Esophagus muscularis mucosa (tissue), 4 donors: ENCODE measurements around the gene TSGA10. TPM values are rescaled to one million over a fixed set of nuclear protein-coding genes. Genes with fewer than 3 reads are reported as not detected.

Source experiments
- DNase-seq: peaks from one replicate; pipeline ENCODE4 v3.0.0-alpha.2; 2017; ENCODE audit errors: extremely low spot score
- H3K27ac ChIP-seq, 4 donors: fragments of 200-600 bp; sonication (generic); replicated peaks in 1 of 4; 1 replicate in 3 of 4; 2 replicates in 1 of 4; pipeline ENCODE4 v1.5.1; 2016 to 2019; ENCODE audit warnings: mild to moderate bottlenecking in 1 of 4
- H3K27me3 ChIP-seq, 4 donors: fragments of 200-600 bp; sonication (generic); one replicate each; pipeline versions ENCODE4 v1.5.1 to v1.6.0; 2016 to 2019
- H3K36me3 ChIP-seq, 4 donors: fragments of 200-600 bp; sonication (generic); one replicate each; pipeline ENCODE4 v1.5.1; 2016 to 2019
- H3K4me1 ChIP-seq, 4 donors: fragments of 200-600 bp; sonication (generic); one replicate each; pipeline ENCODE4 v1.5.1; 2016 to 2019
- H3K4me3 ChIP-seq, 4 donors: fragments of 200-600 bp; sonication (generic); 1 replicate in 2 of 4; 2 replicates in 2 of 4; pipeline ENCODE4 v1.5.1; 2016 to 2019; ENCODE audit warnings: mild to moderate bottlenecking in 4 of 4, moderate library complexity in 1 of 4
- H3K9me3 ChIP-seq, 4 donors: fragments of 200-600 bp; sonication (generic); 1 replicate in 3 of 4; 2 replicates in 1 of 4; pipeline ENCODE4 v1.5.1; 2016 to 2019
- CTCF ChIP-seq, 3 experiments: fragments of 200-600 bp in 2 of 3; fragments of 450-650 bp in 1 of 3; sonication (generic) in 2 of 3; IDR thresholded peaks; one replicate each; pipeline ENCODE4 v1.5.1; 2017 to 2019; ENCODE audit warnings: antibody characterized with exemption in 3 of 3, mild to moderate bottlenecking in 2 of 3, moderate library complexity in 1 of 3
- EP300 ChIP-seq: sonication (generic); formaldehyde crosslinking; IDR thresholded peaks from one replicate; pipeline ENCODE4 v1.6.1; 2017; ENCODE audit warnings: antibody characterized with exemption
- POLR2A ChIP-seq: fragments of 450-650 bp; IDR thresholded peaks from one replicate; pipeline ENCODE4 v1.6.1; 2017; ENCODE audit warnings: antibody characterized with exemption, moderate library complexity, mild to moderate bottlenecking, low read depth
- POLR2AphosphoS5 ChIP-seq, 2 donors: sonication (generic); formaldehyde crosslinking; IDR thresholded peaks; one replicate each; pipeline ENCODE4 v1.6.1; 2017; ENCODE audit warnings: antibody characterized with exemption in 2 of 2
- WGBS: methylation state at CpG from one replicate; pipeline ENCODE4 v1.1.5; 2018; 5-methylcytosine and 5-hydroxymethylcytosine counted together
- intact Hi-C: fragments of 100-400 bp; cut with DNase I; formaldehyde crosslinking; loops from one replicate; pipeline ENCODE4 v1.15.1; 2023
- total RNA-seq, 4 donors: library from RNA; depleted of rRNA; stranded (reverse); fragments of >200 nt; gene quantifications; one replicate each; pipeline versions ENCODE4 v1.1.0 to v1.2.1, GENCODE V29; 2016

The TSGA10 gene
- total RNA-seq, 4 donors from 2014 or later: 1.1 to 4.4 (median 2.0) TPM

- Histone ChIP-seq H3K36me3 (no peaks in the 10 kb centered on the region), H3K27ac (no peak overlapping the region), H3K27me3 (peaks cover 0 to 4% (median 0%) of the 10 kb centered on the region in 4 donors), H3K4me1 (no peaks in the 10 kb centered on the region), H3K9me3 (no peaks in the 10 kb centered on the region), H3K4me3 (no peak overlapping the region)
- TF ChIP-seq POLR2AphosphoS5 (IDR thresholded peaks at IDR 0.05) (no peak), EP300 (no peak), POLR2A (no peak), CTCF (IDR thresholded peaks at IDR 0.05) (no peak)
- intact Hi-C loops: no loop called here
- no peak for DNase-seq
- 80% methylated on average over 2 of the region's 2 CpGs for WGBS
Observed at GRCh38 chr2:99111236-99111635, 43.5 kb downstream of the TSGA10 start.

DNA sequence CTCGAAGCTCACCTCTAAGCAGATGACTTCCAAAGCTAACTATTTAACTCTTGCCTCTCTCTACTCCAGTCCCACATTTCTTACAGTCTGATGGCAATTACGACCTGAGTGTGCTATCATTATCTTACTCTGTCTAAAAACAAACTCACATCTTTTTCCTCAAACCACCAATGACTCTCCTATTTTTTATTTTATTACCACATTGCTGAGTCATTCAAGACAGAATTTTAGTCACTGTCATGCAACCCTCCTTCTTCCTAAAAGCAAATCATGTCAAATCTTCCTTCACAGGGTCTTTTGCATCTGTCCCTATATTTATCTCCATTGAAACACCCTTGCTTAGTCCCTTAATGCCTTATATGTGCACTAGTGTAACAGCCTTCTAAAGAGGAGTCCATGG, 47.8 kb downstream of the TSGA10 start:
- H3K27me3 ChIP-seq: peaks cover 0 to 4% (median 0%) of the 10 kb centered on the region in 4 donors
- intact Hi-C loops: no loop called here
- TF ChIP-seq CTCF (IDR thresholded peaks at IDR 0.05): no peak
- no peak for TF ChIP-seq EP300
- no peak for TF ChIP-seq POLR2AphosphoS5 (IDR thresholded peaks at IDR 0.05)
- TF ChIP-seq POLR2A: no peak
- H3K4me3 ChIP-seq: no peak overlapping the region
- DNase-seq: no peak
- WGBS: 50% methylated on average over 2 of the region's 2 CpGs
- no peaks in the 10 kb centered on the region for H3K36me3 ChIP-seq
- H3K27ac ChIP-seq: no peak overlapping the region
- H3K9me3 ChIP-seq: no peaks in the 10 kb centered on the region
- no peaks in the 10 kb centered on the region for H3K4me1 ChIP-seq

DNA sequence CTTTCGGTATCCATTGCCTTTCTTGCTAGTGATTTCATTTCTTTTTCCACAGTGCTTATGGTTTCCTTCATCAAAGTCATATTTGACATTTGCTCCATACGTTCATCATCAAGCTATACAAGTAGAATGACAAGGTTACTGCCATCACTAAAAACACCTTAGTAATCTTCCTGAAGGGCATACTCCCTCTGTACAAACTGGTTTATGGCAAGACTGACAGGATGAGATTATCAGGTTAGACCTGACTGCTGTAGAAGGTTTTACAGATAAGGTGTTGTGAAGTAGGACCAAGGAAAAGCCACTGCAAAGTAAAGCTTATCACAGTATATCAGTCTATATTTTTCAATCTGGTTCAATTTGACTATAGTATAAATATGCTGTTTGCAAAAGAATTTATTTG, 50.7 kb downstream of the TSGA10 start:
- no peaks in the 10 kb centered on the region for H3K27me3 ChIP-seq
- 79% methylated on average over 2 of the region's 2 CpGs for WGBS
- no peak for TF ChIP-seq POLR2A
- no peak for TF ChIP-seq POLR2AphosphoS5 (IDR thresholded peaks at IDR 0.05)
- no peak for TF ChIP-seq CTCF (IDR thresholded peaks at IDR 0.05)
- no peak for TF ChIP-seq EP300
- H3K27ac ChIP-seq: no peak overlapping the region
- H3K36me3 ChIP-seq: no peaks in the 10 kb centered on the region
- no peaks in the 10 kb centered on the region for H3K9me3 ChIP-seq
- intact Hi-C loops: no loop called here
- no peaks in the 10 kb centered on the region for H3K4me1 ChIP-seq
- H3K4me3 ChIP-seq: no peak overlapping the region
- DNase-seq: no peak

DNA sequence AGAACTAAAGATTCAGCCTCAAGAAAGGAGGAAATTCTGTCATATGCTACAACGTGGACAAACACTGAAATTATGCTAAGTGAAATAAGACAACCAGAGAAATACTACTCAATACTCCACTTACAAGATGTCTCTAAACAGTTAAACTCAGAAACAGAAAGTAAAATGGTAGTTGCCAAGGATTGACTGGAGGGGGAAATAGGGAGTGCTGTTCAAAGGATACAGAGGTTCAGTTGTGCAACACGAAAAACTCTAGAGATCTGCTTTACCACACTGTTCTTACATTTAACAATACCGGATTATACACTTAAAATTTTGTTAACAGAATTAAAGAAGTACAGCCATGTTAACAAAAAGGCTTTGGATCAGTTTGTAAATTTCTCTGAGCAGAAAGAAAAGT, 53.0 kb downstream of the TSGA10 start:
- H3K4me3 ChIP-seq: no peak overlapping the region
- no peaks in the 10 kb centered on the region for H3K4me1 ChIP-seq
- intact Hi-C loops: no loop called here
- H3K9me3 ChIP-seq: no peaks in the 10 kb centered on the region
- no peaks in the 10 kb centered on the region for H3K27me3 ChIP-seq
- WGBS: 44% methylated on average over 3 of the region's 3 CpGs
- no peak for TF ChIP-seq CTCF (IDR thresholded peaks at IDR 0.05)
- TF ChIP-seq POLR2AphosphoS5 (IDR thresholded peaks at IDR 0.05): no peak
- TF ChIP-seq POLR2A: no peak
- no peak for TF ChIP-seq EP300
- no peak overlapping the region for H3K27ac ChIP-seq
- H3K36me3 ChIP-seq: no peaks in the 10 kb centered on the region
- DNase-seq: no peak

DNA sequence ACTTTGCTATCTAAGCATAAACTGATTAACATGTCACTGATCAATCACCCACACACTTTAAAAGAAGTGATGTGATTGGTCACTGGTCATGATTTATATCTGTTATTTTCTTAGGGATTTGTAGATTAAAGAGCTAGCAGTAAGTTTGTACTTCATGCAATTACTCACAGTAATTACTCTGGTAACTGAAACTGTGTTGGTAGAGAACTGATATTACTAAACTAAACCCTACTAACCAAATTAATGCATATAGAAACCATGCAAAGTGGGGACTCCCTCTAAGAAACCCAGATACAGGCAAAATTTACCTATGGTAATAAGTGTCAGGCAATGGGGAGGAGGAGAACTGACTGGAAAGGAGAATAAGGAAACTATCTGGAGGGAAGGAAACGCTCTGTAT, 58.0 kb downstream of the TSGA10 start:
- Histone ChIP-seq H3K9me3 (peaks cover 0 to 15% (median 6%) of the 10 kb centered on the region in 4 donors), H3K27me3 (no peaks in the 10 kb centered on the region), H3K4me3 (no peak overlapping the region), H3K4me1 (no peaks in the 10 kb centered on the region), H3K36me3 (no peaks in the 10 kb centered on the region), H3K27ac (no peak overlapping the region)
- TF ChIP-seq CTCF (IDR thresholded peaks at IDR 0.05) (no peak), POLR2AphosphoS5 (IDR thresholded peaks at IDR 0.05) (no peak), POLR2A (no peak), EP300 (no peak)
- intact Hi-C loops: no loop called here
- DNase-seq: no peak
- WGBS: 86% methylated on average over 1 of the region's 1 CpG
